ENCODE results near the gene RNF187. TPM values are rescaled to one million over a fixed set of nuclear protein-coding genes. Genes with fewer than 3 reads are reported as not detected.

Gene RNF187
- total RNA-seq, 3 donors from 2014 or later, result 99.6 to 108 (median 106) TPM

- H3K36me3 Mint-ChIP-seq (ENCODE audit: insufficient read depth), result peaks cover 4% of the 10 kb centered on the region
- no peak overlapping the region for H3K4me3 Mint-ChIP-seq
- H3K27me3 Mint-ChIP-seq (ENCODE audit: low read depth), result no peaks in the 10 kb centered on the region
- ATAC-seq, result no peak
- no peak for DNase-seq
- H3K9me3 Mint-ChIP-seq, result no peaks in the 10 kb centered on the region
- peaks cover 22% of the 10 kb centered on the region for H3K4me1 Mint-ChIP-seq (ENCODE audit: low read depth)
These were observed 32.9 kb upstream of the RNF187 start for GRCh38 chr1:228454238-228454637.

GRCh38 chr1:228455715-228456114 is 31.5 kb upstream of the RNF187 start:
- no peak overlapping the region for H3K4me3 Mint-ChIP-seq
- ATAC-seq (no peak), DNase-seq (no peak)
- H3K36me3 Mint-ChIP-seq (ENCODE audit: insufficient read depth), result peaks cover 4% of the 10 kb centered on the region
- no peaks in the 10 kb centered on the region for H3K9me3 Mint-ChIP-seq
- peaks cover 24% of the 10 kb centered on the region for H3K4me1 Mint-ChIP-seq (ENCODE audit: low read depth)
- no peaks in the 10 kb centered on the region for H3K27me3 Mint-ChIP-seq (ENCODE audit: low read depth)

GRCh38 chr1:228456252-228457016 is 30.7 kb upstream of the RNF187 start:
- H3K9me3 Mint-ChIP-seq, result no peaks in the 10 kb centered on the region
- H3K27me3 Mint-ChIP-seq (ENCODE audit: low read depth), result no peaks in the 10 kb centered on the region
- H3K36me3 Mint-ChIP-seq (ENCODE audit: insufficient read depth), result peaks cover 4% of the 10 kb centered on the region
- peaks cover 24% of the 10 kb centered on the region for H3K4me1 Mint-ChIP-seq (ENCODE audit: low read depth)
- DNase-seq (no peak), ATAC-seq (no peak)
- peak overlapping the region; percentile 94 for H3K4me3 Mint-ChIP-seq

GRCh38 chr1:228457017-228457395 is 30.2 kb upstream of the RNF187 start:
- DNase-seq (no peak), ATAC-seq (peak; percentile 3 to 5)
- peak overlapping the region; percentile 94 for H3K4me3 Mint-ChIP-seq
- H3K9me3 Mint-ChIP-seq, result no peaks in the 10 kb centered on the region
- H3K36me3 Mint-ChIP-seq (ENCODE audit: insufficient read depth), result peaks cover 4% of the 10 kb centered on the region
- H3K27me3 Mint-ChIP-seq (ENCODE audit: low read depth), result no peaks in the 10 kb centered on the region
- peaks cover 24% of the 10 kb centered on the region for H3K4me1 Mint-ChIP-seq (ENCODE audit: low read depth)

- ATAC-seq, result peak; percentile 89 to 90
- H3K36me3 Mint-ChIP-seq (ENCODE audit: insufficient read depth), result peaks cover 4% of the 10 kb centered on the region
- H3K4me3 Mint-ChIP-seq, result peak overlapping the region; percentile 94
These were observed 29.6 kb upstream of the RNF187 start for GRCh38 chr1:228457396-228458176.

GRCh38 chr1:228459091-228459993 is 27.8 kb upstream of the RNF187 start:
- H3K9me3 Mint-ChIP-seq, result no peaks in the 10 kb centered on the region
- ATAC-seq (no peak), DNase-seq (peak; percentile 36)
- peaks cover 2% of the 10 kb centered on the region for H3K36me3 Mint-ChIP-seq (ENCODE audit: insufficient read depth)
- peak overlapping the region; percentile 94 for H3K4me3 Mint-ChIP-seq
- no peaks in the 10 kb centered on the region for H3K27me3 Mint-ChIP-seq (ENCODE audit: low read depth)
- H3K4me1 Mint-ChIP-seq (ENCODE audit: low read depth), result peaks cover 40% of the 10 kb centered on the region

More at GRCh38 chr1:228457396-228458176, 29.6 kb upstream of the RNF187 start:
- DNase-seq, result peak; percentile 74
- H3K27me3 Mint-ChIP-seq (ENCODE audit: low read depth), result no peaks in the 10 kb centered on the region
- no peaks in the 10 kb centered on the region for H3K9me3 Mint-ChIP-seq
- peaks cover 25% of the 10 kb centered on the region for H3K4me1 Mint-ChIP-seq (ENCODE audit: low read depth)

- Mint-ChIP-seq H3K4me3 (no peak overlapping the region), H3K27me3 (ENCODE audit: low read depth) (no peaks in the 10 kb centered on the region)
These were observed 26.4 kb upstream of the RNF187 start for GRCh38 chr1:228460821-228461220.

GRCh38 chr1:228462560-228462959 is 24.6 kb upstream of the RNF187 start:
- DNase-seq (no peak), ATAC-seq (no peak)
- Mint-ChIP-seq H3K4me3 (peak overlapping the region; percentile 11), H3K36me3 (ENCODE audit: insufficient read depth) (no peaks in the 10 kb centered on the region), H3K27me3 (ENCODE audit: low read depth) (peaks cover under 1% of the 10 kb centered on the region), H3K9me3 (no peaks in the 10 kb centered on the region), H3K4me1 (ENCODE audit: low read depth) (peaks cover 45% of the 10 kb centered on the region)

More at GRCh38 chr1:228460821-228461220, 26.4 kb upstream of the RNF187 start:
- peaks cover 48% of the 10 kb centered on the region for H3K4me1 Mint-ChIP-seq (ENCODE audit: low read depth)
- H3K36me3 Mint-ChIP-seq (ENCODE audit: insufficient read depth), result no peaks in the 10 kb centered on the region
- no peaks in the 10 kb centered on the region for H3K9me3 Mint-ChIP-seq
- ATAC-seq (no peak), DNase-seq (no peak)

- H3K4me1 Mint-ChIP-seq (ENCODE audit: low read depth), result peaks cover 43% of the 10 kb centered on the region
- DNase-seq (no peak), ATAC-seq (peak; percentile 2 to 6)
- peak overlapping the region; percentile 79 for H3K4me3 Mint-ChIP-seq
- no peaks in the 10 kb centered on the region for H3K9me3 Mint-ChIP-seq
- no peaks in the 10 kb centered on the region for H3K36me3 Mint-ChIP-seq (ENCODE audit: insufficient read depth)
- H3K27me3 Mint-ChIP-seq (ENCODE audit: low read depth), result peaks cover 3% of the 10 kb centered on the region
These were observed 24.1 kb upstream of the RNF187 start for GRCh38 chr1:228463009-228463558.

- H3K4me1 Mint-ChIP-seq (ENCODE audit: low read depth), result peaks cover 40% of the 10 kb centered on the region
- peak overlapping the region; percentile 79 for H3K4me3 Mint-ChIP-seq
- H3K9me3 Mint-ChIP-seq, result no peaks in the 10 kb centered on the region
- ATAC-seq, result peak; percentile 51 to 54
- H3K36me3 Mint-ChIP-seq (ENCODE audit: insufficient read depth), result no peaks in the 10 kb centered on the region
- no peak for DNase-seq
- H3K27me3 Mint-ChIP-seq (ENCODE audit: low read depth), result peaks cover 6% of the 10 kb centered on the region
These were observed 23.4 kb upstream of the RNF187 start for GRCh38 chr1:228463559-228464455.

GRCh38 chr1:228464487-228464983 is 22.6 kb upstream of the RNF187 start:
- ATAC-seq, result peak; percentile 93 to 94
- H3K4me3 Mint-ChIP-seq, result peak overlapping the region; percentile 79
- DNase-seq, result peak; percentile 78
- no peaks in the 10 kb centered on the region for H3K36me3 Mint-ChIP-seq (ENCODE audit: insufficient read depth)
- no peaks in the 10 kb centered on the region for H3K9me3 Mint-ChIP-seq
- H3K4me1 Mint-ChIP-seq (ENCODE audit: low read depth), result peaks cover 37% of the 10 kb centered on the region
- peaks cover 10% of the 10 kb centered on the region for H3K27me3 Mint-ChIP-seq (ENCODE audit: low read depth)

GRCh38 chr1:228465141-228465540 is 22.0 kb upstream of the RNF187 start:
- ATAC-seq (no peak), DNase-seq (no peak)
- Mint-ChIP-seq H3K4me3 (peak overlapping the region; percentile 79), H3K27me3 (ENCODE audit: low read depth) (peaks cover 13% of the 10 kb centered on the region), H3K4me1 (ENCODE audit: low read depth) (peaks cover 37% of the 10 kb centered on the region), H3K9me3 (no peaks in the 10 kb centered on the region), H3K36me3 (ENCODE audit: insufficient read depth) (no peaks in the 10 kb centered on the region)

Data from activated T-cell treated with anti-CD3 and anti-CD28 coated beads, Interleukin-2, amount 50 U/mL, for 4 hours (primary cell).